HG02981 (cell line): ENCODE data around the gene TNFRSF4.

Experiments
- ATAC-seq: cut with Tn5 transposase; IDR thresholded peaks from one replicate; pipeline ENCODE4 v1.9.1; 2021; ENCODE audit warnings: mild to moderate bottlenecking, moderate library complexity; ENCODE audit not compliant: unreplicated experiment

Gene TNFRSF4

GRCh38 chr1:1171161-1171545 is 42.8 kb downstream of the TNFRSF4 start:
- ATAC-seq: no peak

- no peak for ATAC-seq
These were observed 43.5 kb downstream of the TNFRSF4 start for GRCh38 chr1:1170215-1171091.

- no peak for ATAC-seq
These were observed 44.3 kb downstream of the TNFRSF4 start for GRCh38 chr1:1169429-1170214.

GRCh38 chr1:1168451-1169411 is 45.2 kb downstream of the TNFRSF4 start:
- ATAC-seq: no peak

GRCh38 chr1:1167841-1168450 is 46.0 kb downstream of the TNFRSF4 start:
- no peak for ATAC-seq

- ATAC-seq: no peak
These were observed 46.5 kb downstream of the TNFRSF4 start for GRCh38 chr1:1167398-1167821.

GRCh38 chr1:1166642-1167397 is 47.1 kb downstream of the TNFRSF4 start:
- no peak for ATAC-seq

GRCh38 chr1:1165900-1166421 is 48.0 kb downstream of the TNFRSF4 start:
- no peak for ATAC-seq

GRCh38 chr1:1165485-1165884 is 48.5 kb downstream of the TNFRSF4 start:
- ATAC-seq: no peak

GRCh38 chr1:1164701-1165451 is 49.1 kb downstream of the TNFRSF4 start:
- ATAC-seq: no peak

- ATAC-seq: no peak
These were observed 49.6 kb downstream of the TNFRSF4 start for GRCh38 chr1:1164361-1164700.

GRCh38 chr1:1163538-1164070 is 50.3 kb downstream of the TNFRSF4 start:
- no peak for ATAC-seq

GRCh38 chr1:1162597-1163537 is 51.1 kb downstream of the TNFRSF4 start:
- ATAC-seq: no peak

GRCh38 chr1:1161683-1162079 is 52.3 kb downstream of the TNFRSF4 start:
- ATAC-seq: no peak
